Liver (tissue), 9 donors: ENCODE data around the gene ATP11A. TPM values are rescaled to one million over a fixed set of nuclear protein-coding genes. Genes with fewer than 3 reads are reported as not detected.
"Not testable (repeated sequence)": the region's sequence is repeated elsewhere in the genome, so short reads cannot be mapped to it uniquely, and the experiment has no call there.

ENCODE experiments used
- DNase-seq: peaks from one replicate; pipeline ENCODE4 v3.0.0-alpha.2; 2017; ENCODE audit warnings: low spot score
- H3K27ac ChIP-seq, 2 donors: one replicate each; pipeline ENCODE4 v1.7.0; 2013; ENCODE audit warnings: inconsistent platforms in 2 of 2, low read length in 2 of 2, control low read depth in 1 of 2, low read depth in 1 of 2, mild to moderate bottlenecking in 1 of 2
- H3K27me3 ChIP-seq, 4 donors: one replicate each; pipeline versions ENCODE4 v1.6.1 to v1.7.0; 2013; ENCODE audit warnings: low read length in 3 of 4, inconsistent platforms in 1 of 4, mild to moderate bottlenecking in 1 of 4, moderate library complexity in 1 of 4; ENCODE audit not compliant: control insufficient read depth in 4 of 4, insufficient read depth in 4 of 4
- H3K36me3 ChIP-seq, 4 donors: one replicate each; pipeline versions ENCODE4 v1.6.1 to v1.7.0; 2013; ENCODE audit warnings: low read length in 3 of 4, mild to moderate bottlenecking in 3 of 4, low read depth in 1 of 4, moderate library complexity in 1 of 4; ENCODE audit not compliant: control insufficient read depth in 4 of 4, insufficient read depth in 3 of 4
- H3K4me1 ChIP-seq, 4 donors: one replicate each; pipeline versions ENCODE4 v1.6.1 to v1.7.0; 2013; ENCODE audit warnings: low read length in 3 of 4, mild to moderate bottlenecking in 3 of 4, moderate library complexity in 1 of 4; ENCODE audit not compliant: control insufficient read depth in 4 of 4, insufficient read depth in 4 of 4
- H3K4me3 ChIP-seq, 3 donors: one replicate each; pipeline versions ENCODE4 v1.6.1 to v1.7.0; 2013; ENCODE audit warnings: low read length in 3 of 3, control low read depth in 1 of 3, low read depth in 1 of 3, mild to moderate bottlenecking in 1 of 3
- H3K9ac ChIP-seq, 2 donors: one replicate each; pipeline ENCODE4 v1.7.0; 2013; ENCODE audit warnings: low read length in 2 of 2, mild to moderate bottlenecking in 2 of 2, moderate library complexity in 2 of 2, control low read depth in 1 of 2, low read depth in 1 of 2
- H3K9me3 ChIP-seq, 4 donors: one replicate each; pipeline versions ENCODE4 v1.6.1 to v1.7.0; 2013; ENCODE audit warnings: low read length in 3 of 4; ENCODE audit not compliant: control insufficient read depth in 4 of 4
- CTCF ChIP-seq: fragments of 150-350 bp; IDR thresholded peaks from 2 replicates; pipeline ENCODE4 v1.5.1; 2017; ENCODE audit warnings: improper control_type of control experiment, low read depth, low read length; ENCODE audit not compliant: missing input control
- FOXA1 ChIP-seq: IDR thresholded peaks from 2 replicates; pipeline ENCODE4 v1.6.1; 2016; ENCODE audit warnings: antibody characterized with exemption
- GABPA ChIP-seq, 2 donors: IDR thresholded peaks in 1 of 2; conservative IDR thresholded peaks in 1 of 2; 2 replicates each; pipeline ENCODE4 v1.6.1; 2016; ENCODE audit warnings: antibody characterized with exemption in 2 of 2, mild to moderate bottlenecking in 1 of 2, moderate library complexity in 1 of 2
- HNF4G ChIP-seq: IDR thresholded peaks from 2 replicates; pipeline ENCODE4 v1.6.1; 2016; ENCODE audit warnings: antibody characterized with exemption
- JUND ChIP-seq, 2 donors: IDR thresholded peaks; 2 replicates each; pipeline ENCODE4 v1.6.1; 2016; ENCODE audit warnings: antibody characterized with exemption in 2 of 2
- NR2F2 ChIP-seq: IDR thresholded peaks from 2 replicates; pipeline ENCODE4 v1.6.1; 2016; ENCODE audit warnings: antibody characterized with exemption
- RAD21 ChIP-seq, 2 donors: IDR thresholded peaks; 2 replicates each; pipeline ENCODE4 v1.6.1; 2016; ENCODE audit warnings: antibody characterized with exemption in 2 of 2, mild to moderate bottlenecking in 2 of 2
- REST ChIP-seq: IDR thresholded peaks from 2 replicates; pipeline ENCODE4 v1.6.1; 2016; ENCODE audit warnings: antibody characterized with exemption, mild to moderate bottlenecking
- RXRA ChIP-seq, 2 donors: IDR thresholded peaks; 2 replicates each; pipeline ENCODE4 v1.6.1; 2017 to 2018; ENCODE audit warnings: antibody characterized with exemption in 2 of 2, mild to moderate bottlenecking in 1 of 2
- SP1 ChIP-seq: IDR thresholded peaks from 2 replicates; pipeline ENCODE4 v1.6.1; 2018; ENCODE audit warnings: antibody characterized with exemption, mild to moderate bottlenecking
- TAF1 ChIP-seq: conservative IDR thresholded peaks from 2 replicates; pipeline ENCODE4 v1.6.1; 2016; ENCODE audit warnings: antibody characterized with exemption, mild to moderate bottlenecking
- YY1 ChIP-seq: IDR thresholded peaks from 2 replicates; pipeline ENCODE4 v1.6.1; 2016; ENCODE audit warnings: antibody characterized with exemption, mild to moderate bottlenecking
- WGBS: extraction: QIAGEN DNeasy Blood & Tissue Kit; methylation state at CpG from one replicate; pipeline ENCODE4 v1.1.7; 2013; 5-methylcytosine and 5-hydroxymethylcytosine counted together
- polyA plus RNA-seq, 2 donors: library from polyadenylated mRNA; stranded (reverse) in 1 of 2; unstranded in 1 of 2; fragments of 200-250 nt in 1 of 2; fragments of >200 nt in 1 of 2; fragmentation: Nextera tagmentation in 1 of 2; extraction: Ambion mirVana in 1 of 2; gene quantifications; one replicate each; pipeline versions ENCODE4 v1.2.1 to v1.2.3, GENCODE V29; 2013 to 2015
- total RNA-seq, 2 donors: library from RNA; depleted of rRNA; stranded (reverse); fragments of >200 nt; gene quantifications; one replicate each; pipeline ENCODE4 v1.2.3, GENCODE V29; 2014
- TF ChIP-seq, protein P1 (sequence below): IDR thresholded peaks from 2 replicates; pipeline ENCODE4 v1.6.1; 2016; ENCODE audit warnings: antibody characterized with exemption
- TF ChIP-seq, protein P2 (sequence below): IDR thresholded peaks from 2 replicates; pipeline ENCODE4 v1.6.1; 2016; ENCODE audit warnings: antibody characterized with exemption
- donor health status: healthy.
- donor health status: healthy.
- donor health status: healthy.
- donor health status: healthy.
- donor health status: healthy.

Gene ATP11A
- total and polyA plus RNA-seq, 4 donors, result 8.7 to 27.9 (median 13.8) TPM

- H3K9ac ChIP-seq, H3K9me3 ChIP-seq, H3K27me3 ChIP-seq, DNase-seq, H3K4me1 ChIP-seq, H3K27ac ChIP-seq, H3K4me3 ChIP-seq: not testable (repeated sequence)
- WGBS, result 66% methylated on average over 25 of the region's 25 CpGs
- peaks cover 0 to 17% (median 4%) of the 10 kb centered on the region in 4 donors for H3K36me3 ChIP-seq
These were observed 183.1 kb downstream of the ATP11A start for GRCh38 chr13:112872657-112873631.

DNA sequence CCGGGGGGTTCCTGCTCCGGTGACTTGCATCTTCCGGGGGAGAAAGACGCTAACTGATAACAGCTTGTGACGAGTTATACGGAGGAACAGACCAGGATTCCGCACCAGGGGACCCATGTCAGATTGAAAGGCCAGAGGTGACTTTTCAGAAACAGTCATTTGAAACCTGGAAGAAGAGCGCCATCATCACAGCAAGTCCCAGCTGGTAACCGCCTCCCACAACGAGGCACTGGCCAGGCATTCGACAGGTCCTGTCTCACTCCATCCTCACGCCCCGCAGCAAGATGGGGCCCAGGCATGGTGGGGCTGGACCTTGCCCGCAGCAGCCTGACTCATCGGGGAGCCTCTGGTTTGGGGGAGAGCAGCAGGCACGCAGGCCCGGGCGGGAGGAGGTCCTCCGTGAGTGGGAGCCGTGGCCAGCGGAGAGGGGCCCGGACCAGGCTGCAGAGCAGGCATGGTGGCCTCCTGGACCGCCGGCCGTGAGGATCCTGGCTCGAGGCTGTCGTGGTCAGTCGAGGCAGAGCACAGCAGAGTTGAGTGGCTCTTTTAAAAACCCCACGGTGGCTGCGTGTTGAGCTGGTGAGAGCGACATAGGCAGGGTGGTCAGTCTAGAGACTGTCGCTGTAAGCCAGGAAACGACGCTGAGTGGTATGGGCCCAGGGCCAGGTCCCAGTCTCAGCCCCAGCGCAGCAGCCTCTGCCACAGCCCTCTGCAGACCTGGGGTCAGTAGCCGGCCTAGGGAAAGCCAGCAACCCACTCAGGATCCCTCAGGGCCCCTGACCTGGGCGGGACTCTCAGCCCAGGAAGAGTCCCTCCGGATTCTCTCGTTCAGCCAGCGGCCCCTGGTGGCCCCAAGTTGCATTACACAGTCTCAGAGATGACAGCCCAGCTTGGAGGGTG, 184.3 kb downstream of the ATP11A start:
- no peaks in the 10 kb centered on the region for H3K9me3 ChIP-seq
- H3K4me1 ChIP-seq, result no peaks in the 10 kb centered on the region
- TF ChIP-seq RXRA (IDR thresholded peaks at IDR 0.05) (no peak), HNF4G (no peak), GABPA (IDR thresholded peaks at IDR 0.05 in 1 of 2, conservative IDR thresholded peaks at IDR 0.05 in 1 of 2) (no peak), CTCF (peak; percentile 85), YY1 (no peak), FOXA1 (no peak), RAD21 (IDR thresholded peaks at IDR 0.05) (peak; percentile 85 to 91), NR2F2 (peak; percentile 25), SP1 (no peak), TAF1 (no peak), JUND (IDR thresholded peaks at IDR 0.05) (no peak)
- H3K9ac ChIP-seq, result no peak overlapping the region
- H3K27ac ChIP-seq, result no peak overlapping the region
- no peak overlapping the region for H3K4me3 ChIP-seq
- WGBS, result 66% methylated on average over 40 of the region's 40 CpGs
- H3K27me3 ChIP-seq, result no peaks in the 10 kb centered on the region
- peaks cover 0 to 18% (median 4%) of the 10 kb centered on the region in 4 donors for H3K36me3 ChIP-seq
- DNase-seq, result peak; percentile 88

DNA sequence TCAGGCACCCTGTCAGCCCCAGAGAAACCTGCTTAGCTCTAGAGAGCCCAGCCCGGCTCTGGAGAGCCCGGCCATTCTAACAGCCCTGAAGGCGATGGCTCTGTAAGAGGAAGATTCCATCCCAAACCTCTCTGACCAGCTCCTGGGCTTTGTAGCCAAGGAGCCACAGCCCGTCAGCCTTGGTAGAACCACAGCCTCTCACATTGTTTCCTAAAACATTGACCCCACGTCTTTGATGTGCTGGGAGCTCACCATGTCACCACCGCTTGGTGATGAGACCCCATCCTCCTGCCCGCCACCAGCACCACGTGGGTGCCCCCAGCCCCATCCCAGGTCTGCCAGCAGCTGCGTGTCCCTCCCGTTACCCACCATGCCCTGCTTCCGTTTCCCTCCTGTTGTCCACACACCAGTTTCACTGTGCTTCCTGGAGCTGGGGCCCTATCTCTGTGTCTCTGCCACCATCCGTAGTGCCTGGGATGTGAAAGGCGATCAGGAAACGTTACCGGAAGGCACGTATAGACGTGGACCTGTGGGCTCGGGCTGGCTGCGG, 185.0 kb downstream of the ATP11A start:
- Histone ChIP-seq H3K27me3 (no peaks in the 10 kb centered on the region), H3K4me1 (no peaks in the 10 kb centered on the region), H3K9me3 (no peaks in the 10 kb centered on the region), H3K27ac (no peak overlapping the region), H3K9ac (no peak overlapping the region), H3K4me3 (no peak overlapping the region), H3K36me3 (peaks cover 0 to 20% (median 5%) of the 10 kb centered on the region in 4 donors)
- no peak for DNase-seq
- 74% methylated on average over 19 of the region's 19 CpGs for WGBS
- TF ChIP-seq, protein P1, sequence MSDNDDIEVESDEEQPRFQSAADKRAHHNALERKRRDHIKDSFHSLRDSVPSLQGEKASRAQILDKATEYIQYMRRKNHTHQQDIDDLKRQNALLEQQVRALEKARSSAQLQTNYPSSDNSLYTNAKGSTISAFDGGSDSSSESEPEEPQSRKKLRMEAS, result no peak
- TF ChIP-seq HNF4G (no peak), SP1 (no peak), RAD21 (IDR thresholded peaks at IDR 0.05) (no peak), REST (no peak), CTCF (no peak)
- TF ChIP-seq, protein P2, sequence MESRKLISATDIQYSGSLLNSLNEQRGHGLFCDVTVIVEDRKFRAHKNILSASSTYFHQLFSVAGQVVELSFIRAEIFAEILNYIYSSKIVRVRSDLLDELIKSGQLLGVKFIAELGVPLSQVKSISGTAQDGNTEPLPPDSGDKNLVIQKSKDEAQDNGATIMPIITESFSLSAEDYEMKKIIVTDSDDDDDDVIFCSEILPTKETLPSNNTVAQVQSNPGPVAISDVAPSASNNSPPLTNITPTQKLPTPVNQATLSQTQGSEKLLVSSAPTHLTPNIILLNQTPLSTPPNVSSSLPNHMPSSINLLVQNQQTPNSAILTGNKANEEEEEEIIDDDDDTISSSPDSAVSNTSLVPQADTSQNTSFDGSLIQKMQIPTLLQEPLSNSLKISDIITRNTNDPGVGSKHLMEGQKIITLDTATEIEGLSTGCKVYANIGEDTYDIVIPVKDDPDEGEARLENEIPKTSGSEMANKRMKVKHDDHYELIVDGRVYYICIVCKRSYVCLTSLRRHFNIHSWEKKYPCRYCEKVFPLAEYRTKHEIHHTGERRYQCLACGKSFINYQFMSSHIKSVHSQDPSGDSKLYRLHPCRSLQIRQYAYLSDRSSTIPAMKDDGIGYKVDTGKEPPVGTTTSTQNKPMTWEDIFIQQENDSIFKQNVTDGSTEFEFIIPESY, result no peak
